ENCODE results near the gene SCOC. TPM values are rescaled to one million over a fixed set of nuclear protein-coding genes. Genes with fewer than 3 reads are reported as not detected.

SCOC gene
- total RNA-seq, 1 donor from 2014 or later: 39.3 TPM

DNA sequence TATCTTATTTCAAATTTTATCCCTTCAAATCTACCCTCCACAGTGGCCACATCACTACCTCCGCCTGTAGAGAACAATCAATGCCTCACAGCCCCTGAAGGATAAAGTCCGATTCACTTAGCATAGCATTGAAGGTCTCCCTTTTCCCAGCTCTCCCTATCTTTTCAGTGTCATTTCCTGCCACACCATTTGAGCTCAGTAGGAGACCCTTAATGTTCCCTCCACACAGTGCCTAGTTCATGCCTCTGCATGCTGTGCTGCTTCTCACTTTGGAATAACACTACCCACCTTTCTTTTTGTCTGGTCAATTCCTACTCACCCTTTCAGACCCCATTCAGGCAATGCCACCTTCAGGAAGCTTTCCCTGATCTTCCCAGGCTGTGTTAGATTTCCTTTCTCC is 23.6 kb upstream of the SCOC start:
- Histone ChIP-seq H3K9me3 (no peaks in the 10 kb centered on the region), H3K27ac (no peak overlapping the region), H3K4me1 (no peaks in the 10 kb centered on the region), H3K36me3 (no peaks in the 10 kb centered on the region), H3K27me3 (no peaks in the 10 kb centered on the region), H3K4me3 (no peak overlapping the region)
- intact Hi-C loops (cut with DNase I): no loop called here
- no peak for TF ChIP-seq CTCF (IDR thresholded peaks at IDR 0.05)
- no peak for TF ChIP-seq POLR2A (IDR thresholded peaks at IDR 0.05)
- no peak for TF ChIP-seq POLR2AphosphoS5 (IDR thresholded peaks at IDR 0.05; ENCODE audit: insufficient read depth in 1 of 2, low read depth in 1 of 2)
- no peak for DNase-seq (ENCODE audit: extremely low spot score in 2 of 2)

- no peaks in the 10 kb centered on the region for H3K27me3 ChIP-seq
- intact Hi-C loops (cut with DNase I): no loop called here
- H3K4me1 ChIP-seq: no peaks in the 10 kb centered on the region
- TF ChIP-seq POLR2AphosphoS5 (IDR thresholded peaks at IDR 0.05; ENCODE audit: insufficient read depth in 1 of 2, low read depth in 1 of 2) (no peak), CTCF (IDR thresholded peaks at IDR 0.05) (no peak), POLR2A (IDR thresholded peaks at IDR 0.05) (no peak)
- H3K9me3 ChIP-seq: no peaks in the 10 kb centered on the region
- no peaks in the 10 kb centered on the region for H3K36me3 ChIP-seq
- H3K27ac ChIP-seq: no peak overlapping the region
- no peak overlapping the region for H3K4me3 ChIP-seq
- no peak for DNase-seq (ENCODE audit: extremely low spot score in 2 of 2)
These were observed 22.1 kb upstream of the SCOC start for GRCh38 chr4:140351093-140352075.

DNA sequence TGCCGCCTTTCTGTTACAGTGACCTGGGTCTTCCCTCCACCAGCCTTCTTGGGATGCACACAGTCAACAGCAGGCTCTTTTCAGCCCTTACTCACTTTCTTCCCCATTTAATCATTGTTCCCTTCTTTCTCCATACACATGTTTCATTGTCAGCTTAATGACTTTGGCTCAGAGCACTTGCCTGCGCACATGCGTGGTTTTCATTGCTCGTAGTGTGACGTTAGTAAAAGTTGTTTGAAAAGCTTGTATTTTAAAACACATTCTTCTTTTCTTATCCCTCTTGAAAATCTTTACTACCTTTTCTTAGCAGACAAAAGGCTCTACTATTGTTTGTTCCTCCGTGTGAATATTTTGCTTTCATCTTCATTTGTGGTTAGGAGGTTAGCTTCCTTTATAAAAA is 19.7 kb upstream of the SCOC start:
- no peaks in the 10 kb centered on the region for H3K4me1 ChIP-seq
- H3K36me3 ChIP-seq: no peaks in the 10 kb centered on the region
- TF ChIP-seq POLR2A (IDR thresholded peaks at IDR 0.05) (no peak), CTCF (IDR thresholded peaks at IDR 0.05) (no peak), POLR2AphosphoS5 (IDR thresholded peaks at IDR 0.05; ENCODE audit: insufficient read depth in 1 of 2, low read depth in 1 of 2) (no peak)
- H3K27ac ChIP-seq: no peak overlapping the region
- no peaks in the 10 kb centered on the region for H3K9me3 ChIP-seq
- no peak overlapping the region for H3K4me3 ChIP-seq
- intact Hi-C loops (cut with DNase I): no loop called here
- DNase-seq (ENCODE audit: extremely low spot score in 2 of 2): no peak
- H3K27me3 ChIP-seq: no peaks in the 10 kb centered on the region

- H3K36me3 ChIP-seq: no peaks in the 10 kb centered on the region
- intact Hi-C loops (cut with DNase I): no loop called here
- H3K9me3 ChIP-seq: no peaks in the 10 kb centered on the region
These were observed 18.2 kb upstream of the SCOC start for GRCh38 chr4:140355288-140355687.

GRCh38 chr4:140357868-140358267 is 15.6 kb upstream of the SCOC start:
- no peaks in the 10 kb centered on the region for H3K36me3 ChIP-seq
- no peak overlapping the region for H3K4me3 ChIP-seq
- no peak for TF ChIP-seq POLR2A (IDR thresholded peaks at IDR 0.05)
- no peak for TF ChIP-seq POLR2AphosphoS5 (IDR thresholded peaks at IDR 0.05; ENCODE audit: insufficient read depth in 1 of 2, low read depth in 1 of 2)
- no peak for TF ChIP-seq CTCF (IDR thresholded peaks at IDR 0.05)
- no peaks in the 10 kb centered on the region for H3K9me3 ChIP-seq
- no peaks in the 10 kb centered on the region for H3K4me1 ChIP-seq
- no peaks in the 10 kb centered on the region for H3K27me3 ChIP-seq
- DNase-seq (ENCODE audit: extremely low spot score in 2 of 2): no peak
- no peak overlapping the region for H3K27ac ChIP-seq
- intact Hi-C loops (cut with DNase I): no loop called here

More at GRCh38 chr4:140355288-140355687, 18.2 kb upstream of the SCOC start:
- no peak for DNase-seq (ENCODE audit: extremely low spot score in 2 of 2)
- Histone ChIP-seq H3K4me3 (no peak overlapping the region), H3K27ac (no peak overlapping the region), H3K27me3 (no peaks in the 10 kb centered on the region), H3K4me1 (no peaks in the 10 kb centered on the region)
- no peak for TF ChIP-seq POLR2A (IDR thresholded peaks at IDR 0.05)
- no peak for TF ChIP-seq POLR2AphosphoS5 (IDR thresholded peaks at IDR 0.05; ENCODE audit: insufficient read depth in 1 of 2, low read depth in 1 of 2)
